ENCODE measurements around the gene KLF16.
"Not testable (repeated sequence)": the region's sequence is repeated elsewhere in the genome, so short reads cannot be mapped to it uniquely, and the experiment has no call there.

Gene KLF16

DNA sequence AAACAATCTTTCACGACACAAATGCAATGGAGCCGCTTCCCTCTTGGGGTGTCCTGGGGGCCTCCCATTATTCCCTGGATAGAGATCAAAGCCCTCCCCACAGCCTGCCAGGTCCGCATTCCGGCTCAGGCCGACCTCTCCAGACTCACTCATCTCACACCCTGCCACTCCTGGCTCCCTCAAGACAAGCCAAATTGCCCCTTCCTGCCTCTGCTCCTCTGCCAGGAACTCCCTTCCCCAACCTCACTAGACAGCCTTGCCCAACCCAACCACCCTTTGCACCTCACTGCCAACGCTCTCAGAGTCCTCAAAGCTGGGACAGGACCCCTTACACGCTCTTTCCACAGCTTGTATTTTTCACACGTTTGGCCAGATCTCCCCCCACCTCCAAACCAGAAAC lies 20.4 kb upstream of the KLF16 start:
- DNase-seq = peak; percentile 43

DNA sequence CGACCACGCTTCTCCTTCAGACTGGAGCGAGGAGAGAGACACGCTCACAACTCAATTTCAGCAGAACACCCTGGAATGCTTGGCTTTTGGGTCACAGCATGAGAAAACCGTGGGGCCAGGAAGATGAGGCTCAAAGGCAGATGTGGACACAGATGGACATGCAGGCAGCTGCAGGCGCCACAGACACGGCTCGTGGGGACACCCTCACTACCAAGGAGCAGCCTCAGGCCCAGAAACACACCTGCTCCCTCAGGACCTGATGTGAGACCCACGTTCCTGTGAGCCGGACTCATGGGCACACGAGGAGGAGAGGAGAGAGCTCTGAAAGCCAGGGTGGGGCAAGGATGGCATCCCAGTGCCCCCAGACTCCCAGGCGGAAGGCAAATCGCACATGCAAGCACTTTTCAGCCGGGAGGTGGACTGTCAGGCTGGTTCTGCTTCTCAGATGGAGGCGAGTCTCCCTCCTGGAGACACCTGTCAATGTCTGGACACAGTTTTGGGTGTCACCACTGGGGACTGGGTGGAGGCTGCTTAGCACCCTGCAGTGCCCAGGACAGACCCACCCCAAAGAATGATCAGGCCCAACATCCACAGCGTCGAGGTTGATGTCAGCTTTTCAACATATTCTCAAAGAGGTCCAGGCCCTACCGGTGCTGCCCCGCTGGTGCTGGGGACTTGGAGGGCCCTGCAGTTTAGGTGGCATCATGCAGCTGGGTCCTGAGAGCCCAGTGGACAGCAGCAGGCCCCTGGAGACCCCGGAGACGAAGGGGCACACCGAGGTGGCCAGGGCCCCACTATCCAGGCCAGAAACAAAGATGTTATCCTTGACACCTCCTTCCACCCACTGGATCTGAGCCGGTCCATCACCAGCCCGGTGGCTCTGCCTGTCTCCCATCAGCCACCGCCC lies 19.7 kb upstream of the KLF16 start:
- DNase-seq = no peak

DNA sequence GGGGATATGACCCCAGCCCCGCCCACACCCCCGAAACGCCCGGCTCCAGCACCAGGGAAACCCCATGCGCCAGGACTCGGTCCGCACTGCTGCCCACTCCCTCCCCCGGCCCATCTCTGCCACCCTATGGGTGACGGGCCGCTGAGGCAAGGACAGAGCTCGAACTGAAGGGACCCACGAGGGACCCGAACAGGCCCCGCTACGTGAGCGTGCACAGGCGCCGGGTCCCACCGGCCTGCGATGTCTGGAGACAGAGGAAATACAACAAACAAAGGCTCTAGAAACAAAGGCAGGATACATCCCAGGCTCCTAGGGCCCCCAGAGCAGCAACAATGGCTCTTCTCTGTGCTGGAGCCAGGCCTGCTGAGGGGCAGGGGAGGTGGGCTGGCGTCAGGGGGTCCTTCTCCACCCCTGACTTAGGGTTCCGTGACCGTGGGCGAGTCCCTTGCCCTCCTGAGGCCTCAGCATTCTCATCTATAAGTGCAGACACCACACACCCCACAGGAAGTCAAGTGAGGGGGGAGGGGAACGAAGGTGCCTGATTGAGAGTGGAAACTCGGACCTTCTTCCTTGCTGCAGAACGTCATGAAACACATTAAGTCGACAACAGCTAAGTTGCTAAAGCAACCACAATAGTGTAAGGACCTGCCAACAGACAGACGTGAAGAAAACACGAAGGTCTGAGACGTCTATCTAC lies 18.9 kb upstream of the KLF16 start:
- peak; percentile 88 for DNase-seq

DNA sequence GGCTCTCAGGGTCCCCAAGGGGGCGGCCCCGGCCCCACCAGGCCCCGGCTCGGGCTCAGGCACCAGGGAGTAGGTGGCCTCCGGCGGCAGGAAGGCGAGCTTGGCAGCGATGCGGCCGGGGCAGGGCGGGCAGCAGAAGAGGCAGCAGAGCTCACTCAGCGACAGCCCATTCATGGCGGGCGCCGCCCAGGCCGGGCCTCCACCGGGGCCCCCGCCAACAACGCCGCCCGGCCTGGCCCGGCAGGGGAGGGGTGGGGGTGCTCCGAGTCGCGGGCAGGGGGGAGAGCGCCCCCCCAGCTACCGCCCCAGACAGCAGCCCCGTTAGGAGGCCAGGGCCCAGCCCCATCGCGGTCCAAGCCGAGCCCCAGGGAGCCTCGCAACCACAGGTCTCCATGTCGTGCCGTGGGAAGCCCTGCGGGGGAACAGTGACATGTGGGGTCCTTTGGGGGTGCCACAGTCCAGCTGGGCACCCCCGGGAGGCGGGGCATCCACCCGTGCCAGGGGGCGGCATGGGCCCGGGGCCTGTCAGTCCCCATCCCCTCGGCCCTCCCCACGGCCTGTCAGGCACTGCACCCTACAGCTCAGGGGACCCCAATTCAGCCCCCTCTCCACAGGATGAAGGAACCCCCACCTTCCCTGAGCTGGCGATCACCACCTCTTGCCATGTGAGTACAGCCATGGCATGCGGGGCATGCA lies 18.2 kb upstream of the KLF16 start:
- DNase-seq = not testable (repeated sequence)

DNA sequence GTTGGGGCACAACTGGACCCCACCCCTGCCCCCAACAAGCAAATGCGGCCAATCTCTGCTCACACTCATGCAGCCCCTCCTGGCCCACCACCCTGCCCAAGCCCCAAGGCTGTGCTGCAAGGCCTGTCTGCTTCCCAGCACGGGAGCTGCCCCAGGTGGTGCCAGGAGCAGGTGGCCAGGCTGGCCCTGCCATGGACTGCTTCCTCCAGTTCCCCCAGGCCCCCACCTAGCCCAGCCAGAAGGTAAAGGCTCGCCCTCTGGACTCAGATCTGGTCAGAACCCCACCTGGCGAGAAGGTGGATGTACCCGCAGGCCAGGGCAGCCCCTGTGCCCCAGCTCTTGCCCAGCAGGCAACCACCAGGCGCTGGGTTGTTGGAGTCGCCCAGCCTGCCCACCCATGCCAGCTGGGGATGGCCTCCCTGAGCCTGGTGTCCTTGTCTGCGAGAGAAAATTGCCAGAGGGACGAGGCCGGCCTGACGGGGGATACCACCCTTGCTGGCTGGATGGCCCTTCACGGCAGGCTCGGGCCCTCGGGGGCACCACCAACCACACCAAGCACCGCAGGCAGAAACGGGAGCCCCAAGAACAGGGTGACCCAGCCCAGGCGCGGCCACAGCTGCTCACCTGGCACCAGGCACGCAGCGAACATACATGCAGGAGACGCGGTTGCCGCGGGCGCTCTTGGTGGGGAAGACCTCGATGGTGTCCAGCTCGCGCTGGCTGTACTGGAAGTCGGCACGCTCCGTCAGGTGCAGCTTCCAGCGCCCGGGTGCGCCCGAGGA lies 17.4 kb upstream of the KLF16 start:
- DNase-seq = no peak

DNA sequence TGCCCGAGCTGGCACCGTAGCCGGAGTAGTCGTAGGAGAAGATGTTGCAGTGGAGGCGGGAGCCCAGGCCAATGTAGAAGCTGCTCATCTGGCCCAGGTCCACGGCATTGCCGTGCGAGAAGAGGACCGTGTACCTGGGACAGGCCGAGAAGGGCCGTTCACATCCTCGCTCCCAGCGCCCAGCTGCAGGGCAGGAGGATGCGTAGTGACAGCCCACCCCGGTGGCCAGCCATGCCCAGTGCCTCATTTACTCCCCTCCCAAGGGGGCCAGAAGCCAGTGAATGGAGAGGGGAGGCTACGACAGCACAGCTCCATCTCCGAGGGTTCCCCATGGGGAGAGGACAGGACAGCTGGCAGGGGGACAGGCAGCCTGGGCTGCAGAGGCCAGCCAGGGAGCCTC lies 16.6 kb upstream of the KLF16 start:
- not testable (repeated sequence) for DNase-seq

DNA sequence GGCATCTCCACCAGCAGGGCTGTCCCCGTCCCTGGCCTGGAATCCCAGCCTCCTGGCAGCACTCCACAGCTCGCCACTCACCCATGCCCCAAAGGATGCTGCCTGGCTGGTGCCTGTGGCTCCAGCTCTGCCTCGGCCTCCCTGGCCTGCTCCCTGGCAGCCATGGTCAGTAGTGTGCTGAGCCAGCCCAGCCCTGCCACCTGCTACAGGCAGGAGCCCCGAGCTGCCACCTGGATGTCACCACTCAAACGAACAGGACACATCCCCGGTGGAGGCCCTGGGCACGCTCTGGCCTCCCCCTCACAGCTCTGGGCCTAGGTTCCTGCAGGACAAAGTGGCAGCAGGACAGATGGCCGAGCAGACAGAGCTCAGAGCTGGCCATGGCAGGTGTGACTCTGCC lies 15.2 kb upstream of the KLF16 start:
- DNase-seq = not testable (repeated sequence)

DNA sequence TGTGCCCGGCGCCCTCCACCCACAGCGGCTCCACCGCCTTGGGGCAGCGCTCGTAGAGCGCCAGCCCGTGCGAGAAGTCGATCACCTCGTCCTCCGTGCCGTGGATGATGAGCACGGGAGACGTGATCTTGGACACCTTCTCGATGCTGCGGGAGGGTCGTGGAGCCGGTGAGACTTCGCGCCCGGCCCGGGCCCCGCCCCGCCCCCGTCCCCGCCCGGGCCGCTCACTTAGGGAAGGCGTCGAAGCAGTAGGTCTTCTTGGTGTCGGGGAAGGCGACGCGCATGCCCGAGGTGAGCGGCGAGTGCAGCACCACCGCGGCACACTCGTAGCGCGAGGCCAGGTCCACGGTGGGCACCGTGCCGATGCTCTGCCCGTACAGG lies 13.9 kb upstream of the KLF16 start:
- not testable (repeated sequence) for DNase-seq

DNA sequence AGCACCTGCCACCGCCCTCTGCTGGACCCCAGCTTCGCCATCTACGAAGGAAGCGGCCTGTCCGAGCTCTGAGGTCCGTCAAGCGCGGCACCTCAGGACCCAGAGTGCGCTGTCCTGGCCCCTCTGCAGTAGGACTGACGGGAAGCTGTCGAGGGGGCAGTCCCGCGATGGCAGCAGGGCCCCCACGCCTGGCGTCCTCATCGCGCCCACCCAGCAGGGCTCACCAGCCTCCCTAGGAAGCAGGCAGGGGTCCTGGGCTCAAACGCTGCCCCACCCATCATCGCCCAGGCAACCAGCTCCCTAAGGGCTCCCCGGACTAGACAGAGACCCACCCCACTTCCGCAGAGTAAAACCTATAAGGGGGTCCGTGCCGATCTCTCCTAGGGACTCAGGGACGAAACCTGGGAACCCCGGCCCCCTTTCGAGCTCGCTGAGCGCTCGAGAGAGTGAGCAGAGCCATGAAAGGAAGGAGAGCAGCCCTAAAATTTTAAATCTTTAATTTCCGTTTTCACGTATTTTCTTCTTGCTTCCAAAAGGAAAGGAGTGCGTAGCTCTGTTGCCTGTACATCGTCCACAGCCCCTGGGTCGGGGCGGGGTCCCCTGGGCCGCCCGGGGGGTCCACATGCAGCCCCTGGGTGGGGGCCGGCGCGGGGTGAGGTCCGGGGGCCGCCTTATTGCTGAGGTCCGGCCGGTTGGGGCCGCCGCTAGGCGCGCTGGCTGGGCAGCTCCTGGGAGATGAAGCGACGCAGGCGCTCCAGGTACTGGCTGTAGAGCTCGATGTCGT lies 13.3 kb upstream of the KLF16 start:
- DNase-seq = not testable (repeated sequence)

DNA sequence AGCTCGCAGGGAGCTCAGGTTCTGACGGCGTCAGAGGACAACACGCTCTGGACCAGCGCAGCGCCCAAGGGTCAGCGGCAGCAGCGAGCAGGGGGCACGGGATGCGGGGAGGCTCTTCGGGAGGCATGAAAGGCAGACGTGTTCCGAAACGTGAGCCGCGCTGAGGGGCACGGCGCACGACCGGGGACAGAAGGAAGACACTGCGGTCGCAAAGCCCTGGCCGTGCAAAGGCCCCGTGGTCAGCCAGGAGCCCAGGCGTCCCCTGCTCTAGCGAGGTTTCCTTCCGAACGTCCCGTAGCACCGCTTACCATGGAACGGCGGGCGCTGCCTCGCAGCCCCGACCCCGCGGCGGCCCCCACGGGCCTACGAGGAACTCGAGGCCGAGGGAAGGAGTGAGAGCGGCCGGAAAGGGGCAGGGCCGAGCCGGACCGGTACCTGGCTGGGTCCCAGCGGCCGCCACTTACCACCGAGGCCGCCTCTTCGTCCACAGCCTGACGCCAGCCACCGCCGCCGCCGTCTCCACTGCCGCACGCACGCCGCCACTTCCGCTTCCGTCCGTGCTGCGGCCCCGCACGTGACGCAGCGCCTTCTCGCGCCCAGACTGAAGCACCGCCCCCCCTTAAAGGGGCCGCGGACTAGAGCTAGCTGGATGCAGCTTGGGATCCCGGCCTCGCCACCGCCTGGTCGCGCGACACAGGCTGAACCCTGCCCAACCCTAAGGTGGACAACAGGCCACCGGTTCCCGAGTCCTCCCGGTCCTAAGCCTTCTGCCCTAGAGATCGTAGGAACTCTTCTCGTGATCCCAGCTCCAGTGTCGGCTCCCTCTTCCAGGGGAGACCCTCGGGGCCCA lies 12.5 kb upstream of the KLF16 start:
- peak; percentile 94 for DNase-seq

DNA sequence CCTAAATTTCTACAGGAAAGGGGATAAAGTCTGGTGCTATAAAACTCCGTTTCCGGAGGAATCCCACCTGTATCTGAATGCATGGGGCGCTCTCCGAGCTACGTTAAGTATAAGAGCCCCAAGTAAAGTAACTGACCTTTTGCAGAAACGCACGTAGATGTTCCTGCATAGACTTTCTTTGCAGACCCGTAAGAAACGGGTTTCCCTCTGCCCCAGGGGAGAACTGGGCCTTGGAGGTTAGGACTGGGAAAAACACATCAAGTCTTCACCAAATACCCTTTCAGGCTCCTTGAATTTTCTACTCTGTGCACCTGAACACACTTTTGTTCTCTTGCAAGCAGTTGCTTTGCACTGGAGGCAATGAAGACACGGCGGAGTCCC lies 11.9 kb upstream of the KLF16 start:
- DNase-seq = not testable (repeated sequence)

DNA sequence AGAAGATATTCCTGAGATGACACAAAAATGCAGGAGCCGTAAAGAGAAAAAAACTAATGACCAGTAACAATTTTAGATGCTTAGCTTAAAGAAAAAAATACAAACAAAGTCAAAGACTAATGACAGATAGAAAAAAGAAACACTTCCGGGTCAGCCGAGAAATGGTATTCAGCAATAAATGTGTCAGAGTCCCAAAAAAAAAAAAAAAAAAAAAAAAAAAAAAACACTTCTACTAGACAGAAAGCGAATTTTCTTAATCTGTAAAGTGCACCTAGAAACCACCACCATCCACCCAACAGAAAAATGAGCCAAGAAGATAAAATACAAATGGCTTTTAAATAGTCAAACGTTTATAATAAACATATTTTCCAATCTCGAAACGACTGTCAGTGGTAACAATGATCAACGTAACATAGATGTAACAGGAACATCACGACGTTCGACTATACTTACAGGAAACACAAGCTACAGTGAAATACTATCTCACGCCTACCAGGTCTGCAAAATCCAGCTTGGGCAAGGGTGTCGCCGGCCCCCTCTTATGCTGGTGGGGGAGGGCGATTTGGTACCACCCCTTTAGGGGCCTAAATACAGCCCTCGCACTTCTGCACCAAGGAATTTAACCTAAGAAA lies 11.3 kb upstream of the KLF16 start:
- peak; percentile 46 for DNase-seq

DNA sequence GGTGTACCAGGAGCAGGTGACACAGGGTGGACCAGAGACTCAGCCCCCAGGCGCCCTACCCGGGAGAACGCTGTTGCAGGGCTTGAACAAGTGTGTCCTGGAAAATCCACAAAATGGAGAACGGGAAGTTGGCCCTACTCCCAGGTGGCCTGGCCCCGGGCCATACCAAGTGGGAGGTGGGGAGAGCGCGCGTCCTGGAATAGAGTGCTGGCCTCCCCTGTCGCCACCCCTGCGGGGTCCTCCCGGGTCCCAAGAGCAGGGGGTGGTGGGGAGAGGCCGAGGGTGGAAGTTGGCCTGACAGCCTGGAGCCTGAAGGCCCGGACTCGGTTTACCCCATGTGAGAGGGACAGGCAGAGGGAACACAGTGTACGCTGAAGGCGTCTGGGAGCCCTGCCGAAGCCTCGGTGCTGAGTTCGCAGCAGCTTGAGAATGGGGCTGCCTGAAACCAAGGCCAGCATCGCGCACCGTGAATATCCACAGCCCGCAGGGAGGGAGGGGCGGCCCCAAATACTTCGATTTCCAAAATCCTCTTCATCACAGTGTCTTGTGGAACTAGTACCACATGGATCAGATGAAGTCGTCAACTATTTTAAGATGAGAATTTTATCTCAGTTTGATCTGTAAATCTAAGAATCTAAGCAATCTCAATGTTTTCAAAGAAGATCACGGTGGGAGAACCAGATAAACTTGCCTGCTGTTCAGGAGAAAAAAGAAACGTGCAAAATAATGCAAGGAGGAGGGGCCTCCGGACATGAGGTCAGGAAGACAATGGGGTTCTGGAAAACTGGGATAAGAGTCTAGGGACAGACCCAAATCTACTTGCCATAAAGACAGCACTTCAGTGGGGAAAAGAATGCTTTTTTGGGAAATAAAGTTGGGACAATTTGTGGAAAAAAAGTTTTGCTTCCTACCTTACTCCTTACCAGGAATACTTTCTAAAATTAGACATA lies 10.4 kb upstream of the KLF16 start:
- DNase-seq = no peak

DNA sequence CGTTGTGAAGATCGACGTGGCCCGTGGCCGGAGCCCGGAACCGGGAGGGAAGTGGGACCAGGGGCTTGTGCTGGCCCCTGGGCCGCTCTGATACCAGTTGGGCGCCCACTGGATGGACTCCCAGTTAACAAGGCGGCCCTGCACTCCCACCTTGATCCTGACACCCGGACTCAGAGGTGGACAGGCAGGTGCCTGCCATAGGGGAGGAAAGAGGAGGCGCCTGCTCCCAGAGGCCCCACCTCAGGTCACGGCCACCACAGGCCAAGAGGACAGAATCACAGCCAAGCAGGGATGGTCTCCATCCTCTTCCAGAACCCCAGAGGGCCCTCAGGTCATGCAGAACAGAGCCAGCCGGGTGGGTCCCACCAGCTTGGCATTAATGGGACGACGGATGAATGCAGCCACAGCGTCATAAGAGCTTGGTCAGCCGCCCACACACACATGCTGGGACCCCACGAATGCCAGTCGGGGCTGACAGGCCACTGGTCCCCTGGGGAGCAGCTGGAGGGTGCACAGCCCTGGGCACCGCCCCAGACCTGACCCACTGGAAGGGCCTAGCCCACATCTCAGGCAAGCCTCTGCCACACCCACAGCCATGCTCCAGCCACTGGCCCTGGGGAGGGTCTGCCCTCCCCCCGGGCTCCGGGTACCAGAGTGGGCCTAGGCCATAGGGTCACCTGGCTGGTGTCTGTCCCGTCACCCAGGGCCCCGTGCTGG lies 9.6 kb upstream of the KLF16 start:
- no peak for DNase-seq

DNA sequence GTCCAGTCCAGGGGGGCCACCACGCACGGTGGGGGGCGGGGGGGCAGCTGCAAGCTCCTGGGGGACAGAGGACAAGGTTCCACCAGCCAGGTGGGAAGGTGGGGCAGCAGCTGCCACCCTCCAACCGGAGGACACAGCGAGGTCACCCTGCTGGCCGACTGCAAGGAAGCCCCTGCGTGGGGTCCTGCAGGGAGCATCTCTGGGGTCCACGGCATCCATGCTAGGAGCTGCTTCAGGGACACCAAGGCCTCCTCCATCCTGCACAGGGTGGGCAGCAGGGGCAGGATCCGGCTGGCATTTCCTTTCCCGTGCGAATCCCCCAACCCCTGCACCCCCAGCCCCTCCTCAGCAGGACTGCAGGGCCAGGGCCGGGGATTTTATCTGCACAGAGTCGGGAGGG lies 8.3 kb upstream of the KLF16 start:
- DNase-seq = no peak

DNA sequence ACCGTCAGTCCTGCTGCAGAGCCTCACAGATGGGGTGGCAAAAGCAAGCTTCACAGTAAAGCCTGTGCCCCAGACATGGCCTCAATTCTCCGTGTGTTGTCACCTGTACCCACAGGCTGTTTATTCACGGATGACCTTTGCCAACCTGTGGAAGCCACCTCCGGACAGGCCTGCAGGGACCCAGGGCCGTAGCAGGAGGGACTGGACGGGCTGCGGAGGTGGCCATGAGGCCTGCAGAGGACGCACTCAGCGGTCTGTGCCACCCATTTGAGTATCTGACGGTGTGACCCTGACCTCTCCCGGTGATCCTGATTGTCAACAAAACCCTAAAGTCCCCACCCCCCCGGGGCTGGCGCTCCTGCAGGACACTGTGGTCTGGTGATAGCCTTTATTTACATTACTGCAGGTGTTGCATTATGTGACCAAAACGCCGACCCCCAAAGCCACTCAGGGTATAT lies 7.8 kb upstream of the KLF16 start:
- no peak for DNase-seq

DNA sequence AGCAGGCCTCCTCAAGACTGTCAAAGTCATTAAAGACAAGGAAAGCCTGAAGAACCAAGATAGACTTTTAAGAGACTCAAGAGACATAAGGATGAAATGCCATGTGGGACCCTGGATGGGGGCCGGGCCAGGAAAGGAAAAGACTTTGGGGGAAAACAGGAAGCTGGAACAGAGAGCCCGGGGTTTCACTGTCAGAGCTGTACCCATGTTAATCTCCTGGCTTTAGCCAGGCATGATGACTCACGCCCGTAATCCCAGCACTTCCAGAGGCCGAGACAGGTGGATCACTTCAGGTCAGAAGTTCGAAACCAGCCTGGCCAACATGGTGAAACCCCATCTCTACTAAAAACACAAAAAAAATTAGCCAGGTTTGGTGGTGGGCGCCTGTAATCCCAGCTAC lies 5.6 kb upstream of the KLF16 start:
- DNase-seq = no peak

DNA sequence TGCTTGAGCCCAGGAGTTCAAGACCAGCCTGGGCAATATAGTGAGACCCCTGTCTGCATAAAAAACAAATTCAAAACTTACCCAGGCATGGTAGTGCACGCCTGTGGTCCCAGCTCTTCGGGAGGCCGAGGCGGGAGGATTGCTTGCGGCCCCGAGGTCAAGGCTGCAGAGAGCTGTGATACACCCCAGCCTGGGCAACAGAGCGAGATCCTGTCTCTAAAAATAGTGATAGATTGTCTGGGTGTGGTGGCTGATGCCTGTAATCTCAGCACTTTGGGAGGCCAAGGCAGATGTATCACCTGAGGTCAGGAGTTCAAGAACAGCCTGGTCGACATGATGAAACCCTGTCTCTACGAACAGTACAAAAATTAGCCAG lies 4.0 kb upstream of the KLF16 start:
- DNase-seq = no peak

All from activated CD4-positive, alpha-beta T cell treated with anti-CD3 and anti-CD28 coated beads, Interleukin-2, Interleukin-6, amounts not matched to agents 100 ng/mL and 50 ng/mL, durations not matched to agents 16 hours and 8 hours (primary cell).